Nephron progenitor cell (in vitro differentiated cells): Measurements from ENCODE around the gene SPAG4.

ENCODE experiments used
- DNase-seq: peaks from one replicate; pipeline ENCODE4 v3.0.0; 2021
- H3K27ac Mint-ChIP-seq: 2 replicates; pipeline ENCODE4 v1.8.0; 2021; ENCODE audit warnings: mild to moderate bottlenecking, moderate library complexity, mixed read lengths
- H3K27me3 Mint-ChIP-seq: 2 replicates; pipeline ENCODE4 v1.8.0; 2021; ENCODE audit warnings: mild to moderate bottlenecking, low read depth, mixed read lengths; ENCODE audit not compliant: poor library complexity
- H3K36me3 Mint-ChIP-seq: 2 replicates; pipeline ENCODE4 v1.8.0; 2021; ENCODE audit warnings: low read depth, mixed read lengths
- H3K4me1 Mint-ChIP-seq: 2 replicates; pipeline ENCODE4 v1.8.0; 2021; ENCODE audit warnings: mixed read lengths
- H3K4me3 Mint-ChIP-seq: 2 replicates; pipeline ENCODE4 v1.8.0; 2021; ENCODE audit warnings: mild to moderate bottlenecking, moderate library complexity, mixed read lengths
- H3K9me3 Mint-ChIP-seq: 2 replicates; pipeline ENCODE4 v1.8.0; 2021; ENCODE audit warnings: mild to moderate bottlenecking, moderate library complexity, mixed read lengths
- CTCF ChIP-seq: fragments of 200-600 bp; sonication (generic); IDR thresholded peaks from 2 replicates; pipeline ENCODE4 v1.5.0; 2021; ENCODE audit warnings: antibody characterized with exemption

Gene SPAG4

GRCh38 chr20:35606127-35606526 lies 9.5 kb upstream of the SPAG4 start:
- peaks cover 6% of the 10 kb centered on the region for H3K4me1 Mint-ChIP-seq
- DNase-seq, result no peak
- H3K36me3 Mint-ChIP-seq, result peaks cover 8% of the 10 kb centered on the region
- no peak overlapping the region for H3K4me3 Mint-ChIP-seq
- H3K27me3 Mint-ChIP-seq, result peaks cover 41% of the 10 kb centered on the region
- H3K27ac Mint-ChIP-seq, result no peak overlapping the region
- no peaks in the 10 kb centered on the region for H3K9me3 Mint-ChIP-seq
- TF ChIP-seq CTCF, result no peak

- Mint-ChIP-seq H3K4me1 (peaks cover 6% of the 10 kb centered on the region), H3K4me3 (no peak overlapping the region), H3K27me3 (peaks cover 30% of the 10 kb centered on the region), H3K36me3 (peaks cover 8% of the 10 kb centered on the region), H3K27ac (no peak overlapping the region), H3K9me3 (no peaks in the 10 kb centered on the region)
- DNase-seq, result no peak
- no peak for TF ChIP-seq CTCF
These were observed 8.5 kb upstream of the SPAG4 start for GRCh38 chr20:35607003-35607735.

- no peaks in the 10 kb centered on the region for H3K4me1 Mint-ChIP-seq
- H3K4me3 Mint-ChIP-seq, result no peak overlapping the region
- no peak for TF ChIP-seq CTCF
- H3K9me3 Mint-ChIP-seq, result no peaks in the 10 kb centered on the region
- no peaks in the 10 kb centered on the region for H3K36me3 Mint-ChIP-seq
- no peak for DNase-seq
- peaks cover 6% of the 10 kb centered on the region for H3K27me3 Mint-ChIP-seq
- H3K27ac Mint-ChIP-seq, result peak overlapping the region; percentile 57
These were observed 4.7 kb upstream of the SPAG4 start for GRCh38 chr20:35610833-35611427.

GRCh38 chr20:35611482-35611881 lies 4.1 kb upstream of the SPAG4 start:
- TF ChIP-seq CTCF, result no peak
- Mint-ChIP-seq H3K27me3 (peaks cover 6% of the 10 kb centered on the region), H3K9me3 (no peaks in the 10 kb centered on the region), H3K36me3 (no peaks in the 10 kb centered on the region), H3K27ac (no peak overlapping the region), H3K4me3 (no peak overlapping the region), H3K4me1 (no peaks in the 10 kb centered on the region)
- no peak for DNase-seq

- peak; percentile 70 for DNase-seq
- peaks cover 5% of the 10 kb centered on the region for H3K36me3 Mint-ChIP-seq
- peak overlapping the region; percentile 91 for H3K4me3 Mint-ChIP-seq
- no peak for TF ChIP-seq CTCF
- peak overlapping the region; percentile 94 for H3K27ac Mint-ChIP-seq
- H3K9me3 Mint-ChIP-seq, result no peaks in the 10 kb centered on the region
- H3K27me3 Mint-ChIP-seq, result peaks cover 14% of the 10 kb centered on the region
- peaks cover 24% of the 10 kb centered on the region for H3K4me1 Mint-ChIP-seq
These were observed 1.1 kb downstream of the SPAG4 start for GRCh38 chr20:35616465-35617396.
